Skeletal muscle satellite cell (primary cell): ENCODE data around the gene RNF32.

Source experiments
- H3K27me3 ChIP-seq: 2 replicates; pipeline ENCODE4 v1.7.0; 2013; ENCODE audit warnings: low read length; ENCODE audit not compliant: control insufficient read depth, insufficient read depth
- H3K36me3 ChIP-seq: 2 replicates; pipeline ENCODE4 v1.7.0; 2013; ENCODE audit warnings: mild to moderate bottlenecking, control low read depth, low read length; ENCODE audit not compliant: insufficient read depth
- H3K4me1 ChIP-seq: 2 replicates; pipeline ENCODE4 v1.7.0; 2013; ENCODE audit warnings: low read length; ENCODE audit not compliant: control insufficient read depth, insufficient read depth
- H3K4me2 ChIP-seq: 2 replicates; pipeline ENCODE4 v1.7.0; 2013; ENCODE audit warnings: mild to moderate bottlenecking, low read length
- H3K4me3 ChIP-seq: 2 replicates; pipeline ENCODE4 v1.7.0; 2013; ENCODE audit warnings: low read length
- H3K9ac ChIP-seq: 2 replicates; pipeline ENCODE4 v1.7.0; 2013; ENCODE audit warnings: mild to moderate bottlenecking, low read depth, low read length, moderate library complexity
- H3K9me3 ChIP-seq: replicated peaks from 2 replicates; pipeline ENCODE4 v1.7.0; 2013; ENCODE audit warnings: mild to moderate bottlenecking, control low read depth, low read length

RNF32 gene

GRCh38 chr7:156606691-156607331 lies 33.8 kb upstream of the RNF32 start:
- Histone ChIP-seq H3K4me3 (no peak overlapping the region), H3K9me3 (no peaks in the 10 kb centered on the region), H3K4me2 (no peak overlapping the region), H3K36me3 (no peaks in the 10 kb centered on the region), H3K9ac (no peak overlapping the region), H3K27me3 (peaks cover 4% of the 10 kb centered on the region), H3K4me1 (no peaks in the 10 kb centered on the region)

- peaks cover 4% of the 10 kb centered on the region for H3K27me3 ChIP-seq
- no peaks in the 10 kb centered on the region for H3K36me3 ChIP-seq
- H3K9ac ChIP-seq: no peak overlapping the region
Measured at GRCh38 chr7:156607332-156608172, 33.0 kb upstream of the RNF32 start.

DNA sequence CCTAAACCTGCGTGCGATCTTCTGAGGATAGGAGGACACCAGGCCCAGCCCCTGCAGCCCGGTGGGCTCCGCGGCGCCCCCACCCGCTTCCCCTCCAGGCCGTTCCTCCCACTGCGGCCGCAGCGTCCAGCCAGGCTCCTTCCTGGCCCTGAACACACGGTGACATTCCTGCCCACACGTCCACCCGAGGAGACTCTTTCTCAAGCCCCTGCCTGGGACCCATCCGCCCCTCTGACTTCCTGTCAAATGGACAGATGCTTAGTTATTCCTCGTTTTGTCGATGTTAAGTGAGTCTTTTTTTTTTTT lies 32.4 kb upstream of the RNF32 start:
- H3K27me3 ChIP-seq: peaks cover 4% of the 10 kb centered on the region
- H3K36me3 ChIP-seq: no peaks in the 10 kb centered on the region
- H3K4me2 ChIP-seq: peak overlapping the region; percentile 80
- no peaks in the 10 kb centered on the region for H3K9me3 ChIP-seq
- H3K4me3 ChIP-seq: peak overlapping the region; percentile 56
- H3K9ac ChIP-seq: no peak overlapping the region
- no peaks in the 10 kb centered on the region for H3K4me1 ChIP-seq

More at GRCh38 chr7:156607332-156608172, 33.0 kb upstream of the RNF32 start:
- H3K9me3 ChIP-seq: no peaks in the 10 kb centered on the region
- H3K4me2 ChIP-seq: peak overlapping the region; percentile 80
- H3K4me3 ChIP-seq: peak overlapping the region; percentile 56
- H3K4me1 ChIP-seq: no peaks in the 10 kb centered on the region

DNA sequence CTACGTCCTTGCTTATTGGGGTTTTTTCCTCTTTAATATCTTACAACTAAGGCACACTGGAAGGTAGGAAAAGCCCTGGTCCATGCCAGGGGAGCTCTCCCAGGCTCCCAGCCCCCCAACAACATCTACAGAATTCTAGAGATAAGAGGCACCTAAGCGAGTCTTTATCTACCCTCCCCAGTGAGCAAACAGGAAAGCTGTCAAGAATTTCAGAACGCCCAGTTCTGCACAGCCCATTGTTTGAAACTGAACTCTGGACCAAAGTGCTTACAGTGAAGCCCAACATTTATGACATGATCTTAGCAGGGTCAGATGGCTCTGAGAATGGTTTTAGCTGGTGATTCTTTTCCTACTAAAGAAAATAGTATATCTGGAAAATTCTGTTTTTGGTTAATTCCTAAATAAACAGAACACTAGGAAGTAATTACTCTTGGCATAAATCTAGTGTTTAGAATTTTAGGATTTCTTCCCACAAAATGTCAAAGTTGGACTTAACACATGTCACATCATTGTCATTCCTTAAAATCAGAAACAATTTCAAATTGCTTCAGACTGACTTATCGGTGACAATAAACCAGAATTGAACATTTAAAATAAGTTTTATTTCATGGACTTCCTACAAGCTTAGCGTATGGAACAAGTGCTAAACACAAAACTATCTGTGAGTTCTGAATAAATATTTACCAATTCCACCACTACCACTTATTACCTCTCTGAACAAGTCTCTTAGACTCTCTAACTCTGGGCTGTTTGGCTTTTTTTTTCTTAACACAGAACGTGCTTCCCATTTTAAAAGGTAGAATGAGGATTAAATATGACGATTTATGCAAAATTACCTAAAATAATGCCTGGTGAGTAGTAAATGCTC lies 31.3 kb upstream of the RNF32 start:
- H3K36me3 ChIP-seq: no peaks in the 10 kb centered on the region
- H3K9ac ChIP-seq: no peak overlapping the region
- H3K4me2 ChIP-seq: no peak overlapping the region
- H3K27me3 ChIP-seq: peaks cover 6% of the 10 kb centered on the region
- H3K9me3 ChIP-seq: no peaks in the 10 kb centered on the region
- no peak overlapping the region for H3K4me3 ChIP-seq
- H3K4me1 ChIP-seq: no peaks in the 10 kb centered on the region

DNA sequence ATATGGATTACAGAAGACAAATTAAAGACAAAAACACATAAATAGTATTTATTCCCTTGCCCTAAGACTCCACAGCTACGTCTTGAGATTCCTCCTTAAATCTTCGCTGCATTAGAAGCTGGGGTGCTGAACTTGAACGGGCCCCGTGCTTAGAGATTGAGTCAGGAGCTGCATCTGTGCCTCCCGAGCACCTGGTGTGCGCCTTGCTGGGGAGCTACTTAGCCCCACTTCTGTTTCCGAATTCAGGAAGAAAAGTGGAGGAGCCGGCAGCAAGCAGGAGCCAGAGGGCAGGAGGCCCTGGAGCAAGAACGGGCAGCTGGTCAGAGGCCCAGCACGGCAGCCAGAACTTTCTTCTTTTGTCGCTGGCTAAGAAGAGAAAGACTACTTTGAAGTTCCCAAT lies 30.4 kb upstream of the RNF32 start:
- Histone ChIP-seq H3K27me3 (peaks cover 14% of the 10 kb centered on the region), H3K4me2 (no peak overlapping the region), H3K4me3 (no peak overlapping the region), H3K9ac (no peak overlapping the region), H3K4me1 (no peaks in the 10 kb centered on the region), H3K9me3 (no peaks in the 10 kb centered on the region), H3K36me3 (no peaks in the 10 kb centered on the region)

DNA sequence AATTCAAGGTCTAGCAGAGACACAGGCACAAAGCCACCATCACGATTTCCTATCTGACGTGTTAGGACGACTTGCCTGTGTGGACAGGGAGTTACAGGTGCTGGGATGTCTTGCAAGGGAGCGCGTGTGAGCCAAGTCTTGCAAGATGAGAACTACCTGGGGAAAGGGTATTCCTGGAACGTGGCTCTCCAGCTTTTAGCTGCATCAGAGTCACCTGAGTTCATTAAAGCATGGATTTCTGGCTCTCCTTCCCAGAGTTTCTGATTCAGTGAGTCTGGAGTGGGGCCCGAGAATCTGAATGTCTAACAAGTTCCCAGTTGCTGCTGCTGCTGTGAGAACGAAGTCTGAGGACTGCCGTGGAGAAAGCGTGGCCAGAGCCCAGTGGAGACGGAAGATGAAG lies 30.0 kb upstream of the RNF32 start:
- Histone ChIP-seq H3K9me3 (no peaks in the 10 kb centered on the region), H3K4me2 (no peak overlapping the region), H3K9ac (no peak overlapping the region), H3K4me3 (no peak overlapping the region), H3K27me3 (peaks cover 16% of the 10 kb centered on the region), H3K4me1 (no peaks in the 10 kb centered on the region), H3K36me3 (no peaks in the 10 kb centered on the region)

- H3K4me3 ChIP-seq: no peak overlapping the region
- H3K9me3 ChIP-seq: no peaks in the 10 kb centered on the region
- no peaks in the 10 kb centered on the region for H3K4me1 ChIP-seq
- H3K36me3 ChIP-seq: no peaks in the 10 kb centered on the region
- peaks cover 21% of the 10 kb centered on the region for H3K27me3 ChIP-seq
- H3K9ac ChIP-seq: no peak overlapping the region
- H3K4me2 ChIP-seq: no peak overlapping the region
Measured at GRCh38 chr7:156611014-156612010, 29.3 kb upstream of the RNF32 start.

GRCh38 chr7:156612930-156613329 lies 27.6 kb upstream of the RNF32 start:
- H3K4me2 ChIP-seq: no peak overlapping the region
- H3K4me1 ChIP-seq: no peaks in the 10 kb centered on the region
- peaks cover 33% of the 10 kb centered on the region for H3K27me3 ChIP-seq
- H3K9me3 ChIP-seq: no peaks in the 10 kb centered on the region
- no peaks in the 10 kb centered on the region for H3K36me3 ChIP-seq
- H3K9ac ChIP-seq: no peak overlapping the region
- no peak overlapping the region for H3K4me3 ChIP-seq

DNA sequence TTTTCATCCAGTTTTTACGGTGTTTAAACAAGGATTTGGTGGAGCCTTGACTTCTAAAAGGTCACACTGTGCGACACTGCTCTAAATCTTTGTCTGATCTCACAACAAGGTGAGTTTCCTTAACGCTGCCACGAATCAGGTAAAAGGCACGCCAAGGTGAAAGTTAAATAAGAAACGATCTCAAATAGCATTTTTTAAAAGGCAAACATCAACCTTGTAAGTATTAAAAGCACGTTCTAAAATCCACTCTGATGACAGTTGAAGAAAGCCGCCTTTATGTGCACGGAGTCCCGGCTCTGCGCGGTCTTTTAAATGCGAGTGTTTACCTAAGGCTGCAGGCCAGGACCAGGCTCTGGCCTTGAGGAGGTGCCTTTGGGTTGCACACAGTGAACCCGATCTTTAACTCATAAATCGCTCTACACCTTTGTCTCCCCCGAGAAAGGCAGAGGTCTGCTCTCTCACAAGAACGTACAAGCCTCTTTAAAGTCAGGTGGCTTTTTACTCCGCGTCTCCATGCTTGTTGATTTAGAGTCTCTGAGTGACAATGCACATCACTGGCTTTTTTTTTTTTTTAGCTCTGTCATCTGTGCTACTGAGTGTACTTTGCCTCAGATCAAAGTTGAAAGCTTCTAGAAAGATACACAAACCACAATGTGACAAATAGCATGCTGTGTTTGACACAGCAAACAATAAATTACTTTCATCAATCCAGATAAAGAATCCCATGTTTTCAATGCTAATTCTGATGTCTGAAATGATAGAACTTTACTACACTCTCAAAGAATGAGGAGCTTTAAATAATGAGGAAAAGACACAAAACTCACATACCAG lies 25.9 kb upstream of the RNF32 start:
- Histone ChIP-seq H3K4me3 (no peak overlapping the region), H3K4me2 (no peak overlapping the region), H3K4me1 (no peaks in the 10 kb centered on the region), H3K9me3 (no peaks in the 10 kb centered on the region), H3K9ac (no peak overlapping the region), H3K27me3 (peaks cover 29% of the 10 kb centered on the region), H3K36me3 (no peaks in the 10 kb centered on the region)
